ENCODE measurements around the gene ENOX1. TPM values are rescaled to one million over a fixed set of nuclear protein-coding genes. Genes with fewer than 3 reads are reported as not detected.

The ENOX1 gene
- total RNA-seq, 2 donors from 2014 or later, result not detected

GRCh38 chr13:43242040-43242439, 544.7 kb downstream of the ENOX1 start:
- H3K36me3 Mint-ChIP-seq (ENCODE audit: low read depth), result peaks cover 2% of the 10 kb centered on the region
- no peaks in the 10 kb centered on the region for H3K4me1 Mint-ChIP-seq
- ATAC-seq (no peak), DNase-seq (no peak)
- H3K27me3 Mint-ChIP-seq, result peaks cover 38% of the 10 kb centered on the region
- no peaks in the 10 kb centered on the region for H3K9me3 ChIP-seq (ENCODE audit: control insufficient read depth, low read length, poor library complexity, severe bottlenecking)
- no peak overlapping the region for H3K27ac Mint-ChIP-seq
- H3K4me3 Mint-ChIP-seq, result no peak overlapping the region

- Mint-ChIP-seq H3K4me1 (no peaks in the 10 kb centered on the region), H3K36me3 (ENCODE audit: low read depth) (peaks cover 2% of the 10 kb centered on the region), H3K4me3 (no peak overlapping the region), H3K27me3 (peaks cover 27% of the 10 kb centered on the region), H3K27ac (no peak overlapping the region)
- no peak for ATAC-seq
- DNase-seq, result no peak
- no peaks in the 10 kb centered on the region for H3K9me3 ChIP-seq (ENCODE audit: control insufficient read depth, low read length, poor library complexity, severe bottlenecking)
Observed at GRCh38 chr13:43240278-43240677, 546.5 kb downstream of the ENOX1 start.

- no peaks in the 10 kb centered on the region for H3K4me1 Mint-ChIP-seq
- DNase-seq (no peak), ATAC-seq (no peak)
- peaks cover 22% of the 10 kb centered on the region for H3K27me3 Mint-ChIP-seq
- peaks cover 2% of the 10 kb centered on the region for H3K36me3 Mint-ChIP-seq (ENCODE audit: low read depth)
- no peaks in the 10 kb centered on the region for H3K9me3 ChIP-seq (ENCODE audit: control insufficient read depth, low read length, poor library complexity, severe bottlenecking)
- H3K27ac Mint-ChIP-seq, result no peak overlapping the region
- no peak overlapping the region for H3K4me3 Mint-ChIP-seq
Observed at GRCh38 chr13:43239275-43239840, 547.4 kb downstream of the ENOX1 start.

GRCh38 chr13:43238341-43239083, 548.3 kb downstream of the ENOX1 start:
- H3K27ac Mint-ChIP-seq, result no peak overlapping the region
- peaks cover 17% of the 10 kb centered on the region for H3K27me3 Mint-ChIP-seq

GRCh38 chr13:43237616-43238015, 549.2 kb downstream of the ENOX1 start:
- ATAC-seq, result no peak
- H3K4me1 Mint-ChIP-seq, result no peaks in the 10 kb centered on the region
- H3K27me3 Mint-ChIP-seq, result peaks cover 21% of the 10 kb centered on the region
- H3K4me3 Mint-ChIP-seq, result no peak overlapping the region
- H3K36me3 Mint-ChIP-seq (ENCODE audit: low read depth), result no peaks in the 10 kb centered on the region
- DNase-seq, result no peak
- no peaks in the 10 kb centered on the region for H3K9me3 ChIP-seq (ENCODE audit: control insufficient read depth, low read length, poor library complexity, severe bottlenecking)
- H3K27ac Mint-ChIP-seq, result no peak overlapping the region

More at GRCh38 chr13:43238341-43239083, 548.3 kb downstream of the ENOX1 start:
- DNase-seq (no peak), ATAC-seq (no peak)
- no peaks in the 10 kb centered on the region for H3K4me1 Mint-ChIP-seq
- H3K4me3 Mint-ChIP-seq, result no peak overlapping the region
- no peaks in the 10 kb centered on the region for H3K9me3 ChIP-seq (ENCODE audit: control insufficient read depth, low read length, poor library complexity, severe bottlenecking)
- peaks cover 2% of the 10 kb centered on the region for H3K36me3 Mint-ChIP-seq (ENCODE audit: low read depth)

- Mint-ChIP-seq H3K27me3 (peaks cover 29% of the 10 kb centered on the region), H3K27ac (no peak overlapping the region), H3K4me1 (peaks cover 3% of the 10 kb centered on the region), H3K36me3 (ENCODE audit: low read depth) (no peaks in the 10 kb centered on the region), H3K4me3 (no peak overlapping the region)
- DNase-seq (no peak), ATAC-seq (no peak)
- H3K9me3 ChIP-seq (ENCODE audit: control insufficient read depth, low read length, poor library complexity, severe bottlenecking), result no peaks in the 10 kb centered on the region
Observed at GRCh38 chr13:43235028-43235427, 551.7 kb downstream of the ENOX1 start.

GRCh38 chr13:43232873-43233265, 553.9 kb downstream of the ENOX1 start:
- H3K27me3 Mint-ChIP-seq, result peaks cover 40% of the 10 kb centered on the region
- ATAC-seq, result no peak
- no peaks in the 10 kb centered on the region for H3K36me3 Mint-ChIP-seq (ENCODE audit: low read depth)
- peaks cover 3% of the 10 kb centered on the region for H3K4me1 Mint-ChIP-seq
- DNase-seq, result no peak
- H3K27ac Mint-ChIP-seq, result no peak overlapping the region
- no peak overlapping the region for H3K4me3 Mint-ChIP-seq
- H3K9me3 ChIP-seq (ENCODE audit: control insufficient read depth, low read length, poor library complexity, severe bottlenecking), result no peaks in the 10 kb centered on the region

- Mint-ChIP-seq H3K4me1 (peaks cover 3% of the 10 kb centered on the region), H3K27me3 (peaks cover 40% of the 10 kb centered on the region), H3K4me3 (no peak overlapping the region), H3K36me3 (ENCODE audit: low read depth) (no peaks in the 10 kb centered on the region), H3K27ac (no peak overlapping the region)
- no peak for ATAC-seq
- no peaks in the 10 kb centered on the region for H3K9me3 ChIP-seq (ENCODE audit: control insufficient read depth, low read length, poor library complexity, severe bottlenecking)
- DNase-seq, result no peak
Observed at GRCh38 chr13:43232144-43232872, 554.5 kb downstream of the ENOX1 start.

- ATAC-seq, result no peak
- H3K36me3 Mint-ChIP-seq (ENCODE audit: low read depth), result no peaks in the 10 kb centered on the region
- peaks cover 46% of the 10 kb centered on the region for H3K27me3 Mint-ChIP-seq
- H3K27ac Mint-ChIP-seq, result no peak overlapping the region
- peaks cover 3% of the 10 kb centered on the region for H3K4me1 Mint-ChIP-seq
- no peak overlapping the region for H3K4me3 Mint-ChIP-seq
- H3K9me3 ChIP-seq (ENCODE audit: control insufficient read depth, low read length, poor library complexity, severe bottlenecking), result no peaks in the 10 kb centered on the region
- DNase-seq, result no peak
Observed at GRCh38 chr13:43230989-43231388, 555.8 kb downstream of the ENOX1 start.

GRCh38 chr13:43229506-43229905, 557.3 kb downstream of the ENOX1 start:
- ATAC-seq (no peak), DNase-seq (no peak)
- H3K27me3 Mint-ChIP-seq, result peaks cover 56% of the 10 kb centered on the region
- H3K9me3 ChIP-seq (ENCODE audit: control insufficient read depth, low read length, poor library complexity, severe bottlenecking), result no peaks in the 10 kb centered on the region
- H3K36me3 Mint-ChIP-seq (ENCODE audit: low read depth), result no peaks in the 10 kb centered on the region
- H3K4me3 Mint-ChIP-seq, result no peak overlapping the region
- H3K4me1 Mint-ChIP-seq, result peaks cover 3% of the 10 kb centered on the region
- H3K27ac Mint-ChIP-seq, result no peak overlapping the region

GRCh38 chr13:43227721-43228120, 559.1 kb downstream of the ENOX1 start:
- ATAC-seq (no peak), DNase-seq (no peak)
- Mint-ChIP-seq H3K4me3 (no peak overlapping the region), H3K27me3 (peaks cover 61% of the 10 kb centered on the region), H3K36me3 (ENCODE audit: low read depth) (no peaks in the 10 kb centered on the region), H3K4me1 (peaks cover 3% of the 10 kb centered on the region), H3K27ac (no peak overlapping the region)
- no peaks in the 10 kb centered on the region for H3K9me3 ChIP-seq (ENCODE audit: control insufficient read depth, low read length, poor library complexity, severe bottlenecking)

GRCh38 chr13:43223216-43223615, 563.6 kb downstream of the ENOX1 start:
- ATAC-seq, result no peak
- no peaks in the 10 kb centered on the region for H3K9me3 ChIP-seq (ENCODE audit: control insufficient read depth, low read length, poor library complexity, severe bottlenecking)
- Mint-ChIP-seq H3K4me1 (peaks cover 2% of the 10 kb centered on the region), H3K27ac (no peak overlapping the region), H3K4me3 (no peak overlapping the region), H3K27me3 (peaks cover 67% of the 10 kb centered on the region), H3K36me3 (ENCODE audit: low read depth) (peaks cover 4% of the 10 kb centered on the region)
- DNase-seq, result no peak

GRCh38 chr13:43222086-43222485, 564.7 kb downstream of the ENOX1 start:
- Mint-ChIP-seq H3K4me1 (peaks cover 2% of the 10 kb centered on the region), H3K27ac (no peak overlapping the region), H3K36me3 (ENCODE audit: low read depth) (peaks cover 4% of the 10 kb centered on the region), H3K4me3 (no peak overlapping the region), H3K27me3 (peaks cover 67% of the 10 kb centered on the region)
- no peak for ATAC-seq
- DNase-seq, result no peak
- no peaks in the 10 kb centered on the region for H3K9me3 ChIP-seq (ENCODE audit: control insufficient read depth, low read length, poor library complexity, severe bottlenecking)

All from T-helper 17 cell (primary cell).